DMS79 (cell line): Measurements from ENCODE around the gene TEX2.
"Not testable (repeated sequence)": the region's sequence is repeated elsewhere in the genome, so short reads cannot be mapped to it uniquely, and the experiment has no call there.

ENCODE experiments used
- DNase-seq: peaks from one replicate; lab custom pipeline; 2025; lab: John Stamatoyannopoulos, UW

Gene TEX2

DNA sequence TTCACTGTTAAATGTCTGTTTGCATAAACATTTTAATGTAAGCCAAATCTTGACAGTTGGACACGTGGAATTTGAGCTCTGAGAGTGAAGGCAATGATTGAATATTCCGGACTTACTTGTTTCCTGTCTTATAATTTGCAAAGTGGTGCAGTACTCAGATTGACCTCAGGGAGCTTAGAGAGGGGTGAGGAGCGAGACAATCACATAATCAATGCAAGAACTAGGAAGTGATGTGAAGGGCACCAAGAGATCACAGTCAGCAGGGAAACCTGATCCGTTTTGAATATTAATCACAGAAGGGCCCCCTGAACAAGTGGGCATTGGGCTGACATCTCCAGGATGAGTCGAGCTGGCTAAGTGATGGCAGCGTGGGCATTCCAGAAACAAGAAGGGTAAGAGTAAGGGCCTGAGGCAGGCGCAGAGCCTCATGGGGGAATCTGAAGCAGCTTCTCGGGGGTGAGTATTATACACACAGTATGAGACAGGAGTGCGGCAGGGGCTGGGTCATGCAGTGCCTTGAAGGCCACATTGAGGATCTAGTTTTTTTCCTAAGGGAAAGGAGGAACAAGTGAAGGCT lies 26.1 kb downstream of the TEX2 start:
- no peak for DNase-seq

DNA sequence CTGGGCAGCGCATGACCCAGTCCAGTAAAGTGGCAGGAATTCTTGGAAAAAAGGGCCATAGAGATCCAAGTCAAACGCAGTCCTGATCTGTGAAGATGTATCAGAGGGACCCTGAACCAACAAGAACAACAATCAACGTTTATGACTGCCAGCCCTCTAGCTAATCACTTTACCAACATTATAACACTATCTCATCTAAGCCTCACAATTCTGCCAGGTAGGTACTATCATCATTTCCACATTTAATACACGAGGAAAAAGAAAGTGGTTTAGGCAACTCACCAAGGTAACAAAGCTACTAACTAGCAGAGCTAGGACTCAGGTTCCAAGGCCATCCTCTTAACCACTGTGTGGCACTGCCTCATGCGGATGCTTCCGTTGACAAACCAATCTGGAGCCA lies 28.1 kb downstream of the TEX2 start:
- no peak for DNase-seq

DNA sequence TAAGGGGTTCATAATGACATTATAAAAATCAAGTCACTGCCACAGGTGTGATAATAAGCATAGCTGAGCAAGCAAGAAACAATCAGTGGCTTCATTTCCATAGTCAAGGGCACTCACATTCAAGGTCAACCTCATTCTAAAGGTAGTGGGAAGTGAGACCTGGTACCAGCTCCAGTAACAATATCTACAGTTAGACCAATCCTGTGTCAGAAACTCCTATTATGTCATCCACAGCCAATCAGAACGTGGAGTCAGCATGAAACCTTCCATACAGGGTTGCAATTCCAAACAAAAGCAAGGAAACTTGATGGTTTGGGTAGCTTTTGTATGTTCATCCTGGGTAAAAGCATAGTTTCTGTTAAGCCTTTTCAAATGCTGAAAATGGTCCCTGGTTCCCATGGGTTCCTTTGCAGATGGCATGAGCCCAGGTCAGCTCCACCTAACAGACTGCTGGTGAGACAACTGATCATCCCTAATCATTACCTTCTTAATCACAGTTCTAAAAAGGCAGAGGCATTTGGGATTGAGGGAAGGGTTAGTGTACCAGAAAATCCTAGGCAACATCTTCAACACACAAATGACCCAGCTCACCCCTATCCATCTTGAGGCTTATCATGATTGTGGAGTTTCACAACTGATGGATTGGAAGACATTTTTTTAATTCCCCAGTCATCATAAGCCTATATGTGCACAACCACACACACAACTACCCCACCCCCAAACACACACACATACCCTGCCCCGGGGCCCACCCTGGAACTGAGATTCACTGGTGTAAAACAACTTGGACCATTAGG lies 30.4 kb downstream of the TEX2 start:
- DNase-seq: no peak

DNA sequence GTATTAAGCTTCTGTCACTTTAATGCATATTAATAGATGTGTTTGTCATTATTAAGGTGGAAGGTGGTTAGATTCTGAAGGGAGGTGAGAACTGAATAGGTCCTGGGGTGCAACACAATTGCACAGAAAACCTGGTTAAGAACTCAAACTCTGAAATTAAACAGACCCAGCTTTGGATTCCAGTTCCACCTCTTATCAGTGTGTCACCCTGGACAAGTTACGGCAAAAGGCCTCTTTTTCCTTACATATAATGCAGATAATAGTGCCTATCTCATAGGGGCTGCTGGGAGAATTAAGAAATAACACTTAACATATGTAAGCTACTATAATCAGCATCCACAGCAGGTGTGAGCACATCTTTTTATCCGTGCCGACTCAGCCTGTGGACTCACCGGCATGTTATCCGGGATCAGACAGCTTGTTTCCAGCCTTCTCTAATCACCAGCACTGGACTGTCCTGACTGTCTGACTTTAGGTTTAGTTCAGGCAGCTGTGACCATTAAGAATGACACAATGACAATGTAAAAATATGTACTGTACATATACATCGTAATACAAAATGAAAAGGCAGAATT lies 31.4 kb downstream of the TEX2 start:
- DNase-seq: no peak

DNA sequence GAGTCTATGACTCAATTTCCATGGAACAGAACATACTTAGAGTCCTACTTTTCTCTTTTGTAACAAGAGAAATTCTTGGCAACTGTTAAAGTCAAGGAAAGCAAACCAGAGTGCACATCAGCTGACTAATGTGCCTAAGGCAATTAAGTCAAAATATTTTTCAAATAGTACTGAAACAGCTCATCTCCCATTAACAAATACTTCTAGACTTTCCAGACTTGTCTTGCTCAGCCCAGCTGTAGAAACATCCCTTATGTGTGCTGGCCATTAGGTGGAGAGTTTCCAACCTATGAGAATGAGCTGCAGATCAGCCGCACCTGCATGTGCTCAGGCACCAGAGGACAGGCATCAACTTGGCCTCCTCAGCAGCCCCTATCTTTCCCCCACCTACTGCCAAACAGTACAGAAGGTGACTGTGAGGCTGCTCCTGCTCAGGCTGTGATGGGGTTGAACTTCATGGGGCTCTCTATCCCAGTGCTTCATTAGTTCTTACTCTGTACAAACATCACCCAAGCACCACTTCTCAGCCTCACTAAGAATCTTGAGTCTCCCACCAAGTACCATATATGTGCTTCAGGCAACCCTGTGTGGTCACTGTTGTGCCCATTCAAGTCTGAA lies 32.2 kb downstream of the TEX2 start:
- DNase-seq: peak; percentile 15

DNA sequence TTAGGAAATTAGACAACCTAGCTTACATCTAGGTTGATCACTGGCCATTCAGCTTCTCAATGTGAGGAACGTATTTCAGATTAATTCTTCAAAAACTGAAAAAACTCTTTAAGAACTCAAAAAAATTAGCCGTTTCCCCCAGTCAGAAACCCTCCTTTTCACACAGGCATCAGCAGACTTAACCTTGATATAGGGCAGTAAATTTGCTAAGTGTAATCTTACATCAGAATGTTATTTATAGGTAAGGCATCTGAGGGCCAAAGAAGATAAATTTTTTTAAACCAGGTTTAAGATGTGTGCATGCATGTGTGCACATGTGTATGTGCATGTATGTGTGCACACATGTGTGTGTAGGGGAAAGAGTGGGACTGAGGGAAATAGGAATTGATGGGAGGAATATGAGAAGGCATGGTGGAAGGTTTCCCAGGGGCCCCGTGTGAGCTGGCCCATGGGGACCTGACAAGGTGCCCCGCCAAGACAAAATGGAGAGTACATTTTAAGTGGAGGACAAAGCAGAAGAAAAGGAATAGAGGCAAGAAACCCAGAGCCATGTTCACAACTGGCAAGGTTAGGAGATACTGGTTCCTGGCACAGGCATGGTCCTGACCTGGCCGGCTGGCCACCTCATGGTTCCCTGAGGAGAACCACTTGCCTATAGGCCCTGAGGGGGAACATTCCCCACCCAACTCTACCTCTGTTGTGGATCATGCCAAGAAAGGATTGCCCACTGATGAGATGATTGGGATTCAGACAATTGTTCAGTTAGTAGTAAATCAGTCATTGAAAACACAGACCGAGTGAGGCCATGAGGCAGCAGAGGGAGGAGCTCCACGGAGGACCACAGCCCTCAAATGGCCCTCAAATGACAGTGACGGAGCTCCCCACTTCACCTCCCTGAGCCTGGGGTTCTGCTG lies 33.0 kb downstream of the TEX2 start:
- no peak for DNase-seq

DNA sequence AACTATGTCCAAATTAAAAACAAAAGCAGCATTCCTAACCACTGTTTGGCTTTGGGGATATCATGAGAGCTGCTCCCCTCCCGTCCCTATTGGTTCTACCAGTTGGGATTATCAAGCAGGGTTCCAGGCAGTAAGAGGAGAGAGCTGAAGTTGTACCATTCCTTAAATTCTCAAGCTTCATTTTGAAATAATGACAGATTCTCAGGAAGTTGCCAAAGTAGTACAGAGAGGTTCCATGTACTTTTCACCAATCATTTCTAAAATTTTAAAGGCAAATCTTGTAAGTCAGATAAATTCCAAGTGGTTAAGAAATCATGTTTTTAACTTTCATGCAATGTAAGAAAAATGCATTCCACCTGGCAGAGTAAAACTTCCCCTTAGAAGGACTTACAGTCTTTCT lies 36.9 kb downstream of the TEX2 start:
- no peak for DNase-seq

DNA sequence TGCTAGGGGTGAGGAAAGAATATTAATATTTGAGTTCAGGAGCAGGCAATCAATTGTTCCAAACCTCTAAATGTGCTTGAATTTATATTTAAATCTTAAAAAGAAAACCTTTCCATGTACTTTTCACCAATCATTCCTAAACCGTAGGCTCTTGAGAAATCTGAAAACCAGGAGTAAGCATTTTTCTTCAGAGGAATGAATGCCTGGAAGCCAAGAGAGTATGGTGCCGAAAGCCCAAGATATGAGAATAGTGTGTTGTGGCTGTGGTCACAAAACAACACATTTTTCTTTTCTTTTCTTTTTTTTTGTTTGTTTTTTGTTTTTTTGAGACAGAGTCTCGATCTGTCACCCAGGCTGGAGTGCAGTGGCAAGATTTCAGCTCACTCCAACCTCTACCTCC lies 37.6 kb downstream of the TEX2 start:
- DNase-seq: no peak

DNA sequence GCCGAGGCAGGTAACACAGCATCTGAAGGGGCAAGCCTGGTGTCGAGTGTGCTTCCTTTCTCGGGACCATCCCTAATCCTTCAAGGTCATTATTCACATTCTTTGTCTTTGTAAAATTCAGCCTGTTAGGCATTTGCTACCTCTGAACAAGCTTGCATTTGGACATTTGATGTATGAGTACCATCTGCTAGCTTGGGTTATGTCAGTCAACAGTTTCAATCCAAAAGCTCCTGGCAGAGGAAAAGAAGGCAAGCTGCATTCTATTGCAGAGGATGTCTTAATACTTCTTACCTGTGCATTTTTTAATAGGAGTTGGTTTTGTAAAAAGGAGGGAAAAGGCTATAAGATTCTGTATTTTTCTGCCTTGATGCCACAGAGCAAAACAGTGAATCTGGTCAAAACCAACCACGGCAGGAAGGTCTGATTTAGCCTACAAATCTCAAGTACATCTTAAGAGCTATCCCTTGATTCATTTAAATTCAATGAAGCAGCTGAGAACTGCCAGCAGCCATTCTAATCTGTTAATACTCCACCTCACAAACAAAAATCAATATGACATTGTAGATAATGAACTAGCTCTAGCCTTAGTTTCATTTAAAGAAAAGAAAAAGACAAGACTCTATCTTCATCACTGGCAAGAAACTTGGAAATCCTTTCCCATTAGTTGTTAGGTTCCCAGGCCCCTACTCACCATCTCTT lies 39.0 kb downstream of the TEX2 start:
- DNase-seq: peak; percentile 39

DNA sequence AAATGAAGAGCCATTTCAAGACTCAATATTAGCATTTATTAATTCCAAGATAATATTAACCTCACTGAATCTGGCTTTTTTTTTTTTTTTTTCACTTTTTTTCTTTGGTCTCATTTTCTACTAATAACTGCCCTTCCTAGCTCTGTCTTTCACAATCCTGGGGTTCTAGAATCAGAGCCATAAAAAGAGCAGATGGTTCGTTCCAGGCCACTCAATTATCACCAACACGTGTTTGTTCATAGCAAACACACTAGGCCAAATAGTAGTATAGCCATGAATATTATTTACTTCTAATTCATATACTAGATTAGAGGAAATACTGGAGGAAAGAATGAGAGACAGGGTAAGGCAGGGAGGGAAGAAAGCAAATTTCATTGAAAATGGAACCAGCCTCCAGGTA lies 39.8 kb downstream of the TEX2 start:
- DNase-seq: no peak

DNA sequence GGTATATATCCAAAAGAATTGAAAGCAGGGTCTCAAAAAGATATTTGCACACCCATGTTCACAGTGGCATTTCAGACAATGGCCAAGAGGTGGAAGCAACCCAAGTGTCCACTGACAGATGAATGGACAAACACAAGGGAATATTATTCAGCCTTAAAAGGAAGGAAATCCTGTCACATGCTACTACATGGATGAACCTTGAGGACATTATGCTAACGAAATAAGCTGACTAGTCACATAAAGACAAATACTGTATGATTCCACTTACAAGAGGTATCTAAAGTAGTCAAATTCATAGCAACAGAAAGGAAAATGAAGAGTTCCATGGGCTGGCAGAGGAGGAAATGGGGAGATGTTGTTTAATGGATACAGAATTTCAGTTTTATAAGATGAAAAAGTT lies 41.4 kb downstream of the TEX2 start:
- no peak for DNase-seq

DNA sequence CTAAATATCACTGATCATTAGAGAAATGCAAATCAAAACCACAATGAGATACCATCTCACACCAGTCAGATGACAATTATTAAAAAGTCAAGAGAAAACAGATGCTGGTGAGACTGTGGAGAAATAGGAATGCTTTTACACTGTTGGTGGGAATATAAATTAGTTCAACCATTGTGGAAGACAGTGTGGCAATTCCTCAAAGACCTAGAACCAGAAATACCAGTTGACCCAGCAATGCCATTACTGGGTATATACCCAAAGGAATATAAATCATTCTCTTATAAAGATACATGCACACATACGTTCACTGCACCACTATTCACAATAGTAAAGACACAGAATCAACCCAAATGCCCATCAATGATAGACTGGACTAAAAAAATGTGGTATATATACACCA lies 42.5 kb downstream of the TEX2 start:
- DNase-seq: not testable (repeated sequence)

DNA sequence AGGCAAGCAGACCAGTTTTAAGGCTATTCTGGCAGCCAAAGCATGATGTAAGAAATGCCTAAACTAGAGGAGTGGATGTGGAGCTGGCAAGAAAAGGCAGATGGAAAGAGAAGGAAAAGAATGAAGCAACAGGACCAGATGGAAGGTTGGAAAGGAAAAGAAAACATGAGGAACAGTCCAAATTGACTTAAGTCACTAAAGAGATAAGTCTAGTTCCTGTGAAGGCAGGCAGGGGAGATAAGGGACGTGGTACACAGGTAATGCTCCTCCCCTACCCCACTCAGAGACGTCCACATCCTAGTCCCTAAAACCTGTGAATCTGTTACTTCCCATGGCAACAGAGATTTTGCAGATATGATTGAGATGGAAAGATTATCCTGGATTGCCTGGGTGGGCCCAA lies 43.5 kb downstream of the TEX2 start:
- DNase-seq: no peak

DNA sequence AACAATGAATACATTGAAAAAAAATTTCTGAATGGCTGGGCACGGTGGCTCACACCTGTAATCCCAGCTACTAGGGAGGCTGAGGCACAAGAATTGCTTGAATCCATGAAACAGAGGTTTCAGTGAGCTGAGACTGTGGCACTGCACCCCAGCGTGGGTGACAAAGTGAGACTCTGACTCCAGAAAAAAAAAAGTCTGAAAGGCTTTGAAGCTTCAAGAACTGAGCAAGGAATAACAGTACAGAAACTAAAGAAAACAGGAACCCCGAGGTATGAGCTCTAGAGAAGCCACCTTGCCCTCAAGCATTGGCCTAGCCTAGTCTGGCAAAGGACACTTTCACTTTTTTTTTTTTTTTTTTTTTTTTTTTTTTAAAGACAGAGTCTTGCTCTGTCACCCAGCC lies 45.0 kb downstream of the TEX2 start:
- DNase-seq: no peak

DNA sequence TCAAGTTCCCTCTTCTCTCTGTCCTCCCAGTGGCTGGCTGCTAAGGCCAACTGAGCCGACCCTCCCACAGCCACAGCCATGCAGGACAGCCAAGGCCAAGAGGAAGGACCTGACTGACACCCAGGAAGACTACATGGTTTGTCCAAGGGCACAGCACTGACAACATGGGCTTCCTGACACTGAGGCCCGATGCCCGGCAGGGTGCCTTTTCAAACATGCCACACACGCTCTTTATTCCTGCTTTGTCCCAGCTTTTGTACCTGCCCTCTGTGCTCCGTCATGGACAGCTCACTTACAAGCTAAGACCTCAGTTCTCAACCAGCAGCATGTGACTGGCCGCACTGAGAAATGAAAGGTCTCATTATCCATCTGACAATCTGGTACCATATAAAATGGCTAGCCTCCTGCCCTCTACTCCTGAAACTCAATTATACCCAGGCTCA lies 45.8 kb downstream of the TEX2 start:
- no peak for DNase-seq

DNA sequence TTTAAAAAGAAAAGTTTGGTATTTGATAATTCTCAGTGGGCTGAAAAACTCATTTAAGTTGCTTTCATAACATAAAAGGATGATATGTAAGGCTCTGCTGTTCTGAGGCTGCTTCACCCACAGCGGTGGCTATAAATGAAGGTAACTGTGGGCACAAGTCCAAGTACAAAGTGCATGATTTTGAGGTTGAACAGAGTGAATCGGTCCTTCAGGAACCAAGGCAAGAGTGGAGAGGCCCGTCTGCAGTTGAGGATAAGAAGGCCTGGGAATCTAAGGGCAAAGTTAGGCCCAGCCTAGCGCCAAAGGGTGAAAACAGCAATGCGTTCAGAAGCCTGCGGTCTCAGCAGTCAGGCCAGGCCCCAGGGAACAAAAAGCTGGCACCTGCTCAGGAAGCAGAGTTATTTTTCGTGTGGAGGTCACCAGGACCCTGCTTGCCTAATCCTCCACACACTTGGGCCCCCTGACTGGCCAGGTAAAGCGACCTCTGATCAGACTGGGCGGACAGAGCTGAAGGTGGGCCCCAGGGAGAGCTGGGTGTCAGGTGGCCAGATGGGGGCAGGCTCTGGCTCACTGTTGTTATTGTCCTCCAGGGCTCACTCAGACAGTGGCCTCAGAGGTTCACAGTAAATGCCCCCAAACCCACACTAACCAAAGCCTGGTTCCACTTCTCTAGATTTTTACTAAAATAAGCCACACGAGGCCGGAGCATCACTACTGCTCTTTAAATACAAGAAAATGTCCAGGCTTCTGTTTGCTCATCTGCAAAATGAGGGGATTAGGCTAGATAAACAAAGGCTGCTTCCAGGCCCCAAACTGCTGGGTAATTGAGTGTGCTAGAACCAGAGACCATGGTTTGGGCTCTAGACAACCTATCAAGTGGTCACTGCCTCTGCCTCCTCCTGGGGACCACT lies 46.5 kb downstream of the TEX2 start:
- peak; percentile 43 for DNase-seq

DNA sequence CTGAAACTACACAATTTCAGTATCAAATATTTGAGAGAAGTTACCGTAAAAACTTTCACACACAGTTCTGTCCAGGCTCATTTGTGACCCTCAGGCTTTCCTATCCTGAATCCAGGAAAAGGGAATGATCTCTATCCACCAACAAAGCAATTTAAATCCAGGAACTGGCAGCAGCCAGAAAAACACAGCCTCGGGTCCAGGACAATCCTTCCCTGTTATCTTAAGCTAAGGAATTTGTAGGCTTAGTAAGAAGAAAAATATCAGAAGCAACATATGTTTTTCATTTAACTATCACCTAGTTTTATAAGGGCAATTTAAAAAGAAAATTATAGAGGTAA lies 47.1 kb downstream of the TEX2 start:
- no peak for DNase-seq

DNA sequence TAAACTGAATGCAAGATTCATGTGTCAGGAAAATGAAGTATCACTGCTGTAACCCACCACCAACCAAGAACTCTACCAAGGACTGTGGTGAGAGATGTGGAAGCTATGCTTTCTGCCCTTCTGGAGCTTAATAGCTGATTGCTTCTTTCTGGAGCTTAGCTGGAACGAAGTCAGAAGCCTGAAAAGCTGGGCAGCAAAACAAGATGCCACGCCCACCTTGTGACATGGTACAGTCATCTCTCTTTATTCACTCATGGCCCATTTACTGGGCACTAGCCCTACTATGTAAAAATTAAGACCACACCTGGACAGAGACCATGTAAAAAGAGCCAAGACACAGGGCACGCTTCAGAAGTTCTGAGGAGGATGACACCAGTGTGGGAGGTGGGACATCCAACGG lies 48.1 kb downstream of the TEX2 start:
- no peak for DNase-seq

DNA sequence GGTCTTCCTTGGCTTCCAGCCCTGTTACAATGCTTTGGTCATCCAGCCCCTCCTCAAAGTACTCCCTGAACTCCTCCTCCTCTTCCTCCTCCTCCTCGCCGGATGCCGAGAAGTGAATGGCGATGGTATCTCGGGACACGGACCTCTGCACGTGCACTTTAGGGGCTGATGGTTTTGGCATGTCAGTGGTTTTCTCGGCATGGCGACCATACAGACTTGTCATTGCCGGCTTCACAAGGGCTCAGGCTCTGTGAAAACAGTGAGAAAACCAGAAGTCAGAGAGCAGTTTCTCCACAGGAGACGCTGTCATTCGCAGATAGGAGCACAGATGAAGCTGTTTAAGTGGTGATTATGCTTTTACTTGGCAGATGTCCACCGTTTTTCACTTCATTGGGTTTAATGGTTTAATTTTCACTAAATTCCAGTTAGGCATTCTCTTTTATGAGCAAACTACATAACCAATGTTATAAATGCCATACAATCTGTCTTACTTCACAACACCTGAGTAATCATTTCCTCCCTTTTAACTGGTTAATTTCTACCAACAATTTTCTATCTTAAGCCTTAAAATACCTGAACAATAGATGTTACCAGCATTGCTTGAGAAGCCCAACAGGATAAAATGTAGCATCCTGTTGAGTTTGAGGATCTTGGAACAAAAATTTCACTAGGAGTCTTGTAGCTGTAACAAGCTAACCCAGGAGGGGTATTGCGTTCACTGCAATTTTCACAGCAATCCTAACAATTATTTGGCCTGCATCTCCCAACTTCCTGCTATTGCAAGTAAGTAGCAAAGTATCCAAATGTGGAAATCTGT lies 48.9 kb downstream of the TEX2 start:
- DNase-seq: no peak

DNA sequence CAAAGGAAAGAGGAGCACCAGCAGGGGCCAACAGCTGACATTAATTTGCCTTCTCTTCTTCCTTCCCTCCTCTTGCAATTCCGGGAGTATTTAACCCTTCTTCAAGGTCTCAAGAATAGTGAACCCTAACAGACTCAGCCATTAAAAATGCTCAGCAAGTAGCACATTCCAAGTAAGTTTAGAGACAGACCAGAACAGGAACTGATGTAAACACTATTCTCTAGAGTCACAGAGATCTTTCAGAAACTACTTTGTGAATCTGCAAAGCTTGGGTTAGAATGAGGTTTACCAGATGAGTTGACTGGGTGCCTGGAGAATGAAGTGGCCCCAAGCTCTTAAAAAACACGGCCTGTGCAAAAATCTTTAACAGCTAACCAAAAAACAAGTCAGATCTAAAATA lies 50.9 kb downstream of the TEX2 start:
- no peak for DNase-seq
